Measurements from ENCODE around the gene MPRIP. TPM values are rescaled to one million over a fixed set of nuclear protein-coding genes. Genes with fewer than 3 reads are reported as not detected.
"Not testable (repeated sequence)": the region's sequence is repeated elsewhere in the genome, so short reads cannot be mapped to it uniquely, and the experiment has no call there.

MPRIP gene
- total RNA-seq (100 to 1,000 TPM in 1 of 2 donors, 10 to 100 TPM in 1; 87.7 to 161 TPM), polyA plus RNA-seq (ENCODE audit: insufficient read length in 2 of 2) (100 to 1,000 TPM; 164 to 186 TPM)
- long read RNA-seq, donor 1, full-length matches to known transcripts, result 6 of 107 reads
- long read RNA-seq, donor 1, partial matches to known transcripts, result 101 of 107 reads
- long read RNA-seq, donor 1, other reads (novel, unspliced or antisense), result 0 of 107 reads
- long read RNA-seq, donor 2, partial matches to known transcripts, result 11 of 12 reads
- long read RNA-seq, donor 2, other reads (novel, unspliced or antisense), result 0 of 12 reads
- long read RNA-seq, donor 3, full-length matches to known transcripts, result 4 of 22 reads
- long read RNA-seq, donor 3, partial matches to known transcripts, result 18 of 22 reads
- long read RNA-seq, donor 3, other reads (novel, unspliced or antisense), result 0 of 22 reads
- long read RNA-seq, donor 4, full-length matches to known transcripts, result 5 of 46 reads
- long read RNA-seq, donor 4, partial matches to known transcripts, result 41 of 46 reads
- long read RNA-seq, donor 4, other reads (novel, unspliced or antisense), result 0 of 46 reads

- Histone ChIP-seq H3K4me3 (ENCODE audit: low read depth, low read length) (peak within 1 kb of the TSS; percentile 84), H3K27me3 (ENCODE audit: control insufficient read depth, insufficient read depth, low read length) (no peaks in the 10 kb centered on the region), H3K9me3 (ENCODE audit: control insufficient read depth, insufficient read depth, low read length) (no peaks in the 10 kb centered on the region), H3K27ac (ENCODE audit: low read depth, low read length) (peak within 1 kb of the TSS; percentile 81), H3K4me1 (ENCODE audit: control insufficient read depth, insufficient read depth, low read length) (peaks cover 34% of the 10 kb centered on the region), H3K36me3 (ENCODE audit: control insufficient read depth, insufficient read depth, low read length) (no peaks in the 10 kb centered on the region)
- DNase-seq (ENCODE audit: low read depth in 4 of 6, low spot score in 6 of 6), result no peak
- WGBS (ENCODE audit: insufficient coverage), result under 1% methylated on average over 67 of the region's 67 CpGs
Observed at GRCh38 chr17:17042384-17042736, at the start of gene MPRIP. Gene MPRIP (plus strand): TSS chr17:17042457. CDS start chr17:17042849, 392 bp downstream.

- Histone ChIP-seq H3K9me3 (ENCODE audit: control insufficient read depth, insufficient read depth, low read length) (no peaks in the 10 kb centered on the region), H3K27me3 (ENCODE audit: control insufficient read depth, insufficient read depth, low read length) (no peaks in the 10 kb centered on the region), H3K36me3 (ENCODE audit: control insufficient read depth, insufficient read depth, low read length) (no peaks in the 10 kb centered on the region), H3K27ac (ENCODE audit: low read depth, low read length) (no peak overlapping the region), H3K4me3 (ENCODE audit: low read depth, low read length) (no peak overlapping the region), H3K4me1 (ENCODE audit: control insufficient read depth, insufficient read depth, low read length) (peaks cover 7% of the 10 kb centered on the region)
- WGBS (ENCODE audit: insufficient coverage), result 71% methylated on average over 1 of the region's 2 CpGs
- no peak for DNase-seq (ENCODE audit: low read depth in 4 of 6, low spot score in 6 of 6)
Observed at GRCh38 chr17:16994631-16995030, 47.6 kb upstream of the MPRIP start.

GRCh38 chr17:16995930-16996329 is 46.3 kb upstream of the MPRIP start:
- H3K27ac ChIP-seq (ENCODE audit: low read depth, low read length), result no peak overlapping the region
- WGBS (ENCODE audit: insufficient coverage), result 97% methylated on average over 6 of the region's 7 CpGs
- no peaks in the 10 kb centered on the region for H3K27me3 ChIP-seq (ENCODE audit: control insufficient read depth, insufficient read depth, low read length)
- H3K4me3 ChIP-seq (ENCODE audit: low read depth, low read length), result no peak overlapping the region
- H3K36me3 ChIP-seq (ENCODE audit: control insufficient read depth, insufficient read depth, low read length), result no peaks in the 10 kb centered on the region
- H3K9me3 ChIP-seq (ENCODE audit: control insufficient read depth, insufficient read depth, low read length), result no peaks in the 10 kb centered on the region
- DNase-seq (ENCODE audit: low read depth in 4 of 6, low spot score in 6 of 6), result no peak
- peaks cover 7% of the 10 kb centered on the region for H3K4me1 ChIP-seq (ENCODE audit: control insufficient read depth, insufficient read depth, low read length)

GRCh38 chr17:16996726-16997125 is 45.5 kb upstream of the MPRIP start:
- not testable (repeated sequence) for H3K4me1 ChIP-seq (ENCODE audit: control insufficient read depth, insufficient read depth, low read length); H3K36me3 ChIP-seq (ENCODE audit: control insufficient read depth, insufficient read depth, low read length); DNase-seq (ENCODE audit: low read depth in 4 of 6, low spot score in 6 of 6); H3K27me3 ChIP-seq (ENCODE audit: control insufficient read depth, insufficient read depth, low read length); H3K9me3 ChIP-seq (ENCODE audit: control insufficient read depth, insufficient read depth, low read length); H3K27ac ChIP-seq (ENCODE audit: low read depth, low read length); H3K4me3 ChIP-seq (ENCODE audit: low read depth, low read length)
- WGBS (ENCODE audit: insufficient coverage), result 95% methylated on average over 8 of the region's 11 CpGs

- peaks cover 15% of the 10 kb centered on the region for H3K4me1 ChIP-seq (ENCODE audit: control insufficient read depth, insufficient read depth, low read length)
- H3K36me3 ChIP-seq (ENCODE audit: control insufficient read depth, insufficient read depth, low read length), result no peaks in the 10 kb centered on the region
- peak in 1 of 6 donors; percentile 14 for DNase-seq (ENCODE audit: low read depth in 4 of 6, low spot score in 6 of 6)
- H3K4me3 ChIP-seq (ENCODE audit: low read depth, low read length), result no peak overlapping the region
- no peaks in the 10 kb centered on the region for H3K9me3 ChIP-seq (ENCODE audit: control insufficient read depth, insufficient read depth, low read length)
- H3K27ac ChIP-seq (ENCODE audit: low read depth, low read length), result no peak overlapping the region
- WGBS (ENCODE audit: insufficient coverage), result 87% methylated on average over 12 of the region's 14 CpGs
- H3K27me3 ChIP-seq (ENCODE audit: control insufficient read depth, insufficient read depth, low read length), result no peaks in the 10 kb centered on the region
Observed at GRCh38 chr17:16997514-16998429, 44.5 kb upstream of the MPRIP start.

GRCh38 chr17:16999931-17000625 is 42.2 kb upstream of the MPRIP start:
- Histone ChIP-seq H3K27me3 (ENCODE audit: control insufficient read depth, insufficient read depth, low read length) (no peaks in the 10 kb centered on the region), H3K4me1 (ENCODE audit: control insufficient read depth, insufficient read depth, low read length) (peaks cover 16% of the 10 kb centered on the region), H3K4me3 (ENCODE audit: low read depth, low read length) (no peak overlapping the region), H3K9me3 (ENCODE audit: control insufficient read depth, insufficient read depth, low read length) (no peaks in the 10 kb centered on the region), H3K27ac (ENCODE audit: low read depth, low read length) (no peak overlapping the region), H3K36me3 (ENCODE audit: control insufficient read depth, insufficient read depth, low read length) (no peaks in the 10 kb centered on the region)
- DNase-seq (ENCODE audit: low read depth in 4 of 6, low spot score in 6 of 6), result no peak
- 73% methylated on average over 4 of the region's 7 CpGs for WGBS (ENCODE audit: insufficient coverage)

- H3K27me3 ChIP-seq (ENCODE audit: control insufficient read depth, insufficient read depth, low read length), result no peaks in the 10 kb centered on the region
- no peaks in the 10 kb centered on the region for H3K36me3 ChIP-seq (ENCODE audit: control insufficient read depth, insufficient read depth, low read length)
- peak overlapping the region; percentile 5 for H3K4me3 ChIP-seq (ENCODE audit: low read depth, low read length)
- 89% methylated on average over 7 of the region's 9 CpGs for WGBS (ENCODE audit: insufficient coverage)
- H3K4me1 ChIP-seq (ENCODE audit: control insufficient read depth, insufficient read depth, low read length), result peaks cover 16% of the 10 kb centered on the region
- no peak overlapping the region for H3K27ac ChIP-seq (ENCODE audit: low read depth, low read length)
- no peaks in the 10 kb centered on the region for H3K9me3 ChIP-seq (ENCODE audit: control insufficient read depth, insufficient read depth, low read length)
- no peak for DNase-seq (ENCODE audit: low read depth in 4 of 6, low spot score in 6 of 6)
Observed at GRCh38 chr17:17001076-17001777, 41.0 kb upstream of the MPRIP start.

GRCh38 chr17:17001874-17002520 is 40.3 kb upstream of the MPRIP start:
- Histone ChIP-seq H3K27ac (ENCODE audit: low read depth, low read length) (no peak overlapping the region), H3K36me3 (ENCODE audit: control insufficient read depth, insufficient read depth, low read length) (no peaks in the 10 kb centered on the region), H3K9me3 (ENCODE audit: control insufficient read depth, insufficient read depth, low read length) (no peaks in the 10 kb centered on the region), H3K4me3 (ENCODE audit: low read depth, low read length) (peak overlapping the region; percentile 5), H3K4me1 (ENCODE audit: control insufficient read depth, insufficient read depth, low read length) (peaks cover 16% of the 10 kb centered on the region), H3K27me3 (ENCODE audit: control insufficient read depth, insufficient read depth, low read length) (no peaks in the 10 kb centered on the region)
- peak in 5 of 6 donors; percentile 33 to 79 (median 36) for DNase-seq (ENCODE audit: low read depth in 4 of 6, low spot score in 6 of 6)
- WGBS (ENCODE audit: insufficient coverage), result 23% methylated on average over 20 of the region's 22 CpGs
